Upper lobe of right lung (tissue), 1 donor: ENCODE data around the gene GEN1. TPM values are rescaled to one million over a fixed set of nuclear protein-coding genes. Genes with fewer than 3 reads are reported as not detected.

Experiments
- ATAC-seq: fragments of 200-7000 bp; cut with Tn5 transposase; one replicate; pipeline ENCODE4 v1.9.1; 2020; ENCODE audit warnings: mild to moderate bottlenecking, moderate library complexity
- DNase-seq: peaks from one replicate; pipeline ENCODE4 v3.0.0-alpha.2; 2020
- H3K27ac ChIP-seq: fragments of 200-600 bp; one replicate; pipeline ENCODE4 v1.8.0; 2022
- H3K27me3 ChIP-seq: fragments of 200-600 bp; one replicate; pipeline ENCODE4 v1.8.0; 2022; ENCODE audit warnings: mild to moderate bottlenecking
- H3K36me3 ChIP-seq: fragments of 200-600 bp; one replicate; pipeline ENCODE4 v1.8.0; 2022
- H3K4me1 ChIP-seq: fragments of 200-600 bp; one replicate; pipeline ENCODE4 v1.8.0; 2022
- H3K4me3 ChIP-seq: fragments of 200-600 bp; one replicate; pipeline ENCODE4 v1.8.0; 2022; ENCODE audit warnings: mild to moderate bottlenecking
- H3K9me3 ChIP-seq: fragments of 200-600 bp; one replicate; pipeline ENCODE4 v1.8.0; 2022
- intact Hi-C: fragments of 100-400 bp; cut with DNase I; formaldehyde crosslinking; loops from one replicate; pipeline ENCODE4 v1.11.0; 2022
- total RNA-seq: library from RNA; stranded (reverse); fragmentation: NEBNext Ultra II Directional; extraction: Animal tissue kit (Norgen Biotek cat#: 25700); gene quantifications from one replicate; pipeline ENCODE4 v1.2.1, GENCODE V29; 2021
- TF ChIP-seq, protein P1 (sequence below): fragments of 200-600 bp; IDR thresholded peaks from one replicate; pipeline ENCODE4 v1.8.0; 2022; ENCODE audit warnings: antibody characterized with exemption
- donor health status: DM: no; HTN: yes; CAD: no; lungs with severe emphysema.

Gene GEN1
- total RNA-seq, 1 donor from 2014 or later: 7.0 TPM

DNA sequence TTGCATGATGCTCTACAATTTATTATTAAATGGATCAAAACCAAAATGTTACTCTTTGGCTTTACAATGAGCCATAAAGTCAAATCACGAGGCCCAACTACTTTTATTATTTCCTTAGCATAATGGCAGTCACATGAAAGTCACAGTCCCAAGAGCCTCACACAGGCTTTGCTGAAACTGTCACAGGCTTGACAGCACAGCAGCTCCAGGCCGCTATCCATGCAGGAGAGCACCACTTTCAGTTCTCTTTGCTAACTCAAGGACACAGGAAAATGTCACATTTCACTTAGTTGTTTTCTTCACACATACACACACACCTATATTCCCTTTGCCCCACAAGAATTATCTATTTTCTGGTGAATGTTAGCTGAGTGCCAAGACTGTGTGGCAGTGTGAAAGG is 51.2 kb downstream of the GEN1 start:
- no peaks in the 10 kb centered on the region for H3K4me1 ChIP-seq
- H3K36me3 ChIP-seq: no peaks in the 10 kb centered on the region
- TF ChIP-seq, protein P1, sequence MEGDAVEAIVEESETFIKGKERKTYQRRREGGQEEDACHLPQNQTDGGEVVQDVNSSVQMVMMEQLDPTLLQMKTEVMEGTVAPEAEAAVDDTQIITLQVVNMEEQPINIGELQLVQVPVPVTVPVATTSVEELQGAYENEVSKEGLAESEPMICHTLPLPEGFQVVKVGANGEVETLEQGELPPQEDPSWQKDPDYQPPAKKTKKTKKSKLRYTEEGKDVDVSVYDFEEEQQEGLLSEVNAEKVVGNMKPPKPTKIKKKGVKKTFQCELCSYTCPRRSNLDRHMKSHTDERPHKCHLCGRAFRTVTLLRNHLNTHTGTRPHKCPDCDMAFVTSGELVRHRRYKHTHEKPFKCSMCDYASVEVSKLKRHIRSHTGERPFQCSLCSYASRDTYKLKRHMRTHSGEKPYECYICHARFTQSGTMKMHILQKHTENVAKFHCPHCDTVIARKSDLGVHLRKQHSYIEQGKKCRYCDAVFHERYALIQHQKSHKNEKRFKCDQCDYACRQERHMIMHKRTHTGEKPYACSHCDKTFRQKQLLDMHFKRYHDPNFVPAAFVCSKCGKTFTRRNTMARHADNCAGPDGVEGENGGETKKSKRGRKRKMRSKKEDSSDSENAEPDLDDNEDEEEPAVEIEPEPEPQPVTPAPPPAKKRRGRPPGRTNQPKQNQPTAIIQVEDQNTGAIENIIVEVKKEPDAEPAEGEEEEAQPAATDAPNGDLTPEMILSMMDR: no peak
- ATAC-seq: peak; percentile 39
- no peak overlapping the region for H3K27ac ChIP-seq
- DNase-seq: no peak
- H3K4me3 ChIP-seq: no peak overlapping the region
- no peaks in the 10 kb centered on the region for H3K9me3 ChIP-seq
- no peaks in the 10 kb centered on the region for H3K27me3 ChIP-seq
- intact Hi-C loops: no loop called here

DNA sequence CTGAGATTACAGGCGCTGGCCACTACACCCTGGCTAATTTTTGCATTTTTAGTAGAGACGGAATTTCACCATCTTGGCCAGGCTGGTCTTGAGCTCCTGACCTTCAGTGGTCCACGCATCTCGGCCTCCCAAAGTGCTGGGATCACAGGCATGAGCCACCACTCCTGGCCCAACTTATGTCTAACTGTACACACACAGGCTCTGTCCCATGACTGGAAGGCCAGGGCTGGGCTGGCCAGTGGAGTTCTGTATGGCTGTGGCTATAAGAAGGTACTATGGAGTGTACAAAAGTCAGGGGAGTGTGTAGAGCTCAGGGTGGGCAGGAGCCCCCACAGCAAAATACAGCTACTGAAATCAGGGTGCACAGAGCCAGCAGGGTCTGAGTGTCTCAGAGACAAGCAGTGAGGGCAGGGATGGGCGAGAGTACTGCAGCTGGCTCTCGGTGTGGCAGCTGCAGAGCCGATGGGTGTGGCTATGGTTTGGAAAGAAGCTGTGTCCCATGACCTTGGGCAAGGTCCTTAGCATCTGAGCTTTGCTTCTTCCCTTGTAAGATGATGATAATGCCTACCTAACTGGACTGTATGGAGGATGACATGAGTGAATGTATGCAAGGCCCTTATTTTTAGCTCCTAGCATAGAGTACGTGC is 51.9 kb downstream of the GEN1 start:
- TF ChIP-seq, protein P1: no peak
- H3K4me3 ChIP-seq: no peak overlapping the region
- no peaks in the 10 kb centered on the region for H3K9me3 ChIP-seq
- no peaks in the 10 kb centered on the region for H3K4me1 ChIP-seq
- ATAC-seq (peak; percentile 42), DNase-seq (no peak)
- H3K27ac ChIP-seq: no peak overlapping the region
- no peaks in the 10 kb centered on the region for H3K27me3 ChIP-seq
- no peaks in the 10 kb centered on the region for H3K36me3 ChIP-seq
- intact Hi-C loops: no loop called here

DNA sequence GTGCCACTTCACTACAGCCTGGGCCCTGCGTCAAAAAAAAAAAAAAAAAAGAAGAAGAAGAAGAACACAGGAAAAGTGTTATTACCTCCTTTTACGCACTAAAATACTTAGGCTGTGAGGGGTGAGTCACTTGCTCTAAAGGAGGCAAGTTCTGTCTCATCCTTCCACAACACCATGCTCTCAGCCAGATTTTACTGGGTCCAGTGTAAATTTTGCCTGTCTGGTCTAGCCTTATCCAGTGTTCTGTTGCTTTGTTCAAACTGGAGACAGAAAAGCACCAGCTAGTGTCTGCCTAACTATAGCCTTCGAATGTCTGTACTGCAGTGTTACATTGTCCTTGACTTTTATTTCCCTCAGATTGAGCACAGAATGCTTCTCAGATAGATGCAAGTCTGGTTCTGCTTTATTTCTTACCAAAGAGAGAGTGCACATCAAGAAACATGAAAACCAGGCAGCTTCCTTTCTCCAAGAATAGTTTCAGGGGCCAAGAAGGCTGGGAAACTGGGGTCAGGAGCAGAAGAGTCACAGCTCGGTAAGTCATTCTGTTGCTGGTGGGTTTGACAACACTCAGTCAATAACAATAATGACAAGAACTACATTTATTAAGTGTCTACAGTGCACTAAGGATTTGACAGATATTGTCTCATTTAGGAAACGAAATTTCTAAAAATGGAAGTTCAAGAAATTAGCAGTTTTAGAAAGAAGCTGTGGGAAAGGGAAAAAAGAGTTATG is 59.2 kb downstream of the GEN1 start:
- peak overlapping the region; percentile 30 for H3K27ac ChIP-seq
- no peak overlapping the region for H3K4me3 ChIP-seq
- TF ChIP-seq, protein P1: no peak
- ATAC-seq: peak; percentile 28
- H3K9me3 ChIP-seq: no peaks in the 10 kb centered on the region
- H3K4me1 ChIP-seq: no peaks in the 10 kb centered on the region
- intact Hi-C loops: no loop called here
- H3K36me3 ChIP-seq: no peaks in the 10 kb centered on the region
- H3K27me3 ChIP-seq: no peaks in the 10 kb centered on the region
- DNase-seq: no peak

DNA sequence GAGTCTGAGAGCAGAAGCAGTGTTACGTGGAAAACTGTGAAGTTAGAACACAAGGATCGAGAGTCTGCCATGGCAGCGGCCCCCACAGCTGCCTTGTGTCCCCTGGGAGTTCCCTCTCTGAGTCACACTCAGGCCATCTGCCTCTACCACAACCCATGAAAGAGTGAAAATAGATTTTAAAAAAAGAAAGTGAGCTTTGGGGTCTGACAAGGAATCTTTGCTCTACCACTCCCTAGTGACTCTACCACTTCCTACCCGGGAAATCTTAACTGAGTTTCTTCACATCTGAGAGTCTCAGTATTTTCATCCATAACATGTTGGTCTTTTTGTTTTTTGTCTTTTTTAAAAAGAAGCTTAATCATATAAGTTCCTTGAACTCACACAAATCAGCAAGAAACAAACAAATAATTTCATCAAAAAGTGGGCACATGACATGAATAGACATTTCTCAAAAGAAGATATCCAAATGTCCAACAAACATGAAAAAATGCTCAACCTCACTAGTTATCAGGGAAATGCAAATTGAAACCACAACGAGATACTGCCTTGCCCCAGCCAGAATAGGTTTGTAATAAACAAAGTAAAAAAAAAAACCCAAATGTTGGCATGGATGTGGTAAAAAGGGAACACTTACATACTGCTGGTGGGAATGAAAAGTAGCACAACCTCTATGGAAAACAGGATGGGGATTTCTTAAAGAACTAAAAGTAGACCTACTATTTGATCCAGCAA is 60.0 kb downstream of the GEN1 start:
- no peak for DNase-seq
- no peaks in the 10 kb centered on the region for H3K9me3 ChIP-seq
- peak overlapping the region; percentile 30 for H3K27ac ChIP-seq
- H3K27me3 ChIP-seq: no peaks in the 10 kb centered on the region
- no peak overlapping the region for H3K4me3 ChIP-seq
- intact Hi-C loops: no loop called here
- no peaks in the 10 kb centered on the region for H3K4me1 ChIP-seq
- TF ChIP-seq, protein P1: no peak
- H3K36me3 ChIP-seq: no peaks in the 10 kb centered on the region
- peak; percentile 42 for ATAC-seq

DNA sequence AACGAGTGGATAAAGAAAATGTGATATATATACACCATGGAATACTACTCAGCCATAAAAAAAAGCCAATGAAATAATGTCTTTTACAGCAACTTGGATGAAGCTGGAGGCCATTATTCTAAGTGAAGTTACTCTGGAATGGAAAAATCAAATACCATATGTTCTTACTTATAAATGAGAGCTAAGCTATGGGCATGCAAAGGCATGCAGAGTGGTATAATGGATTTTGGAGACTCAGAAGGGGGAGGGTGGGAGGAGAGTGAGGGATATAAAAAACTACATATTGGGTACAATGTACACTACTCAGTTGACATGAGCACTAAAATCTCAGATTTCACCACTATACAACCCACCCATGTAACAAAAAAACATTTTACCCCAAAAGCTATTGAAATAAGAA is 60.7 kb downstream of the GEN1 start:
- Histone ChIP-seq H3K9me3 (no peaks in the 10 kb centered on the region), H3K4me3 (no peak overlapping the region), H3K27me3 (no peaks in the 10 kb centered on the region), H3K36me3 (no peaks in the 10 kb centered on the region), H3K4me1 (no peaks in the 10 kb centered on the region), H3K27ac (no peak overlapping the region)
- intact Hi-C loops: no loop called here
- TF ChIP-seq, protein P1: no peak
- ATAC-seq: no peak
- DNase-seq: no peak
